ENCODE results near the gene LGR4. TPM values are rescaled to one million over a fixed set of nuclear protein-coding genes. Genes with fewer than 3 reads are reported as not detected.

Gene LGR4
- total RNA-seq, 1 donor from 2014 or later, result 17.4 TPM

DNA sequence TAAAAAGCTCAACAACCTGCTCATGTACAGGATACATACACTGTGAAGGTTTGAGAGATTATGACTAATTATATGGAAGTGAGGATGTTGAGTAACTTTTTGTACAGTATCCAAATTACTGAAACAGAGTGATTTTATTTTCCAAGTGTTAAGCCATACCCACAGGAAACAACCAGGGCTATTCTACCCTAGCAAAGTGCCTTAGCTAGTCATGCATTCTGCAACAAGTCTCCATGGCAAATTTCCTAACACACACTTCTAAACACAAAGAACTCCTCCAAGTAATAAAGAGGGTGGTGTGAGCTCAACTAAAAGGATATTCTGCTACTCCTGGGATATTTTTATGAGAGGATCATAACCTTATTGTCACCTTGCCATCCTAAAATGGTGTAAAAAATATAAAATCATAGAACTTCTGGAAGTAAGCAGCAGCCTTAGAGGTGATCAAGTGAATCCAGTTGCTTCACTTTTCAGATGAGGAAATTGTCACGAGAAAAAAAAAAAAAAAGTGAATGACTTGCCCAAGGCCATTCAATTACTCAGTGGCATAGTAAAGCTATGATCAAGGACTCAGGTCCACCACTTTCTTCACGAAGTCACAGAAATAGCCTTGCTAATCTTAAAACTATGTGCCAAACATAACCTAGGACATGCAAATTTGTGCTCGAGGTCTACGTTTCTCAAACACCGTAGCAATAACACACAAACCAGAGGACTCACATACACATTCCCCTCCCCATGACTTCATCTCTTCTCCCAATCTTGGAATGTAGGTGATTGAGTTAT, 4.2 kb downstream of the LGR4 start:
- Histone ChIP-seq H3K4me3 (ENCODE audit: low read depth, low read length) (peak overlapping the region; percentile 19), H3K27me3 (ENCODE audit: control insufficient read depth, insufficient read depth, low read length) (no peaks in the 10 kb centered on the region), H3K36me3 (ENCODE audit: control insufficient read depth, insufficient read depth, low read length) (no peaks in the 10 kb centered on the region)
- DNase-seq (ENCODE audit: low read depth) (peak; percentile 97), FAIRE-seq (no peak)
- TF ChIP-seq CTCF (IDR thresholded peaks at IDR 0.05; ENCODE audit: insufficient read depth, low read length, severe bottlenecking), result no peak

DNA sequence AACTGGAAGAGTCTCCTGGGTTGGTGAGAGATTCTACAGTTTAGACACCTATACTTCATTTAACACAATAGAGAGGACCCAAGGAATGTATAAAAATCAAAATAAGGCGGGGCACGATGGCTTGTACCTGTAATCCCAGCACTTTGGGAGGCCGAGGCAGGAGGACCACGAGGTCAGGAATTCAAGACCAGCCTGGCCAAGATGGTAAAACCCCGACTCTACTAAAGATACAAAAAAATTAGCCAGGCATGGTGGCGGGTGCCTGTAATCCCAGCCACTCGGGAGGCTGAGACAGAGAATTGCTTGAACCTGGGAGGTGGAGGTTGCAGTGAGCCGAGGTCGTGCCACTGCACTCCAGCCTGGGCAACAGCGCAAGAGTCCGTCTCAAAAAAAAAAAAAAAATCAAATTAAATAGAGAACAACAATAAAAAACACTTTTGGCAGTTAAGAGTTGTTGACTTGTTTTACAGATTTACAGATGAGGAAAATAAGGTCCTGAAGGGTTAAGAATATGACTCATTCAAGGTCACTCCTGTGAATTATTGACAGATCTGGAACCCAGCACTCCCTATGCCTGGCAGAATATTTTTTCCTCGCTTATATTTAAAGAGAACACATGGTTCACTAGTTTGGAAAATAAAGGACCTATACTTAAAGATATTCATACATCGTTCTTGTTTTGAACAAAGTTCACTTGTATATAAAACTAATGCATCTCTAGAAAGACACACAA, 5.2 kb downstream of the LGR4 start:
- no peak for TF ChIP-seq CTCF (IDR thresholded peaks at IDR 0.05; ENCODE audit: insufficient read depth, low read length, severe bottlenecking)
- no peaks in the 10 kb centered on the region for H3K36me3 ChIP-seq (ENCODE audit: control insufficient read depth, insufficient read depth, low read length)
- DNase-seq (ENCODE audit: low read depth), result no peak
- no peak overlapping the region for H3K4me3 ChIP-seq (ENCODE audit: low read depth, low read length)
- H3K27me3 ChIP-seq (ENCODE audit: control insufficient read depth, insufficient read depth, low read length), result no peaks in the 10 kb centered on the region
- no peak for FAIRE-seq

DNA sequence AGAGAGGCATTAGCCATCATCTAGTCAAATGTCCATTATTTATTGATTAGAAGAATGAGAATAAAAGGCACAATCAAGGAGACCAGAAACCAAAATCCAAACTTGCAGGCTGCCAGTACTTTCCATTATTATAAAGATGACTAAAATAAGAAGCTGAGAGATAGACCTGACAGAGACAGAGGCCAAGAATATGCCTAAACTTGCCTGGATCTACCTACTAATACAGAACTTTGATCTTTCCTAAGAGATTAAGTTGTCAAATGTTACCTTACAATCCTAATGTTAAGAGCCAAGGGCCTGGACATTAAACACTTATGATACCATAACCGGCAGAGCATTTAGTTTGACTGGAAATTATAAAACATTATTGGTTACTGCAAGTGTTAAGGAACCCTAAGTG, 6.2 kb downstream of the LGR4 start:
- TF ChIP-seq CTCF (IDR thresholded peaks at IDR 0.05; ENCODE audit: insufficient read depth, low read length, severe bottlenecking), result no peak
- no peak overlapping the region for H3K4me3 ChIP-seq (ENCODE audit: low read depth, low read length)
- DNase-seq (ENCODE audit: low read depth) (peak; percentile 73), FAIRE-seq (no peak)
- H3K36me3 ChIP-seq (ENCODE audit: control insufficient read depth, insufficient read depth, low read length), result no peaks in the 10 kb centered on the region
- H3K27me3 ChIP-seq (ENCODE audit: control insufficient read depth, insufficient read depth, low read length), result no peaks in the 10 kb centered on the region

DNA sequence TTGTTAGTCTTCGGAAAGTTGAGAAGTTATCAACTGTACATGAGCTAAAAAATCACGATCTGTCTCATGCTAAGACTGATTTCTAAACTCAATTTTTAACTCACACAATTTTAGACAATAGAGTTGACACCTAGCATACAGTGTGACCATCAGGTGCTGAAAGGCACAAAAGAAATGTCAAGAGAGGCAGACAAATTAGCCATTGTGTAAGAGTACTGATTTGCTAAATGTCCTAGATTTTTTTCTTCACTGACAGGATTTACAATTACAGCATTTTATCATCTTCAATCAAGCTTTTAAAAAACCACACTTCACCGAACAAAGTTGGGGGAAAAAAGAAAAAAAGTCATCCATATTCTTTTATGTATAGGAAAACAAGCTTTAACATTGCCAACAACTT, 7.0 kb downstream of the LGR4 start:
- Histone ChIP-seq H3K36me3 (ENCODE audit: control insufficient read depth, insufficient read depth, low read length) (no peaks in the 10 kb centered on the region), H3K27me3 (ENCODE audit: control insufficient read depth, insufficient read depth, low read length) (no peaks in the 10 kb centered on the region), H3K4me3 (ENCODE audit: low read depth, low read length) (no peak overlapping the region)
- DNase-seq (ENCODE audit: low read depth) (no peak), FAIRE-seq (no peak)
- TF ChIP-seq CTCF (IDR thresholded peaks at IDR 0.05; ENCODE audit: insufficient read depth, low read length, severe bottlenecking), result no peak

- DNase-seq (ENCODE audit: low read depth) (no peak), FAIRE-seq (no peak)
- Histone ChIP-seq H3K27me3 (ENCODE audit: control insufficient read depth, insufficient read depth, low read length) (no peaks in the 10 kb centered on the region), H3K4me3 (ENCODE audit: low read depth, low read length) (no peak overlapping the region), H3K36me3 (ENCODE audit: control insufficient read depth, insufficient read depth, low read length) (no peaks in the 10 kb centered on the region)
- TF ChIP-seq CTCF (IDR thresholded peaks at IDR 0.05; ENCODE audit: insufficient read depth, low read length, severe bottlenecking), result no peak
Observed at GRCh38 chr11:27464909-27465308, 7.7 kb downstream of the LGR4 start.

All from bronchial epithelial cell (primary cell).